HEK293T (cell line): ENCODE data around the gene CDK5RAP3.

ENCODE experiments used
- BHLHE40 ChIP-seq: fragments of 450-650 bp; IDR thresholded peaks from 2 replicates; pipeline ENCODE4 v1.6.1; 2016; ENCODE audit warnings: mild to moderate bottlenecking, moderate library complexity, borderline replicate concordance
- FOXK2 ChIP-seq: fragments of 450-650 bp; IDR thresholded peaks from 2 replicates; pipeline ENCODE4 v1.6.1; 2016; ENCODE audit warnings: mild to moderate bottlenecking
- FOXM1 ChIP-seq: fragments of 450-650 bp; IDR thresholded peaks from 2 replicates; pipeline ENCODE4 v1.6.1; 2017; ENCODE audit warnings: mild to moderate bottlenecking, borderline replicate concordance
- L3MBTL2 ChIP-seq: fragments of 450-650 bp; conservative IDR thresholded peaks from 2 replicates; pipeline ENCODE4 v1.6.1; 2016; ENCODE audit warnings: mild to moderate bottlenecking
- PKNOX1 ChIP-seq: fragments of 450-650 bp; IDR thresholded peaks from 2 replicates; pipeline ENCODE4 v1.6.1; 2016
- SP1 ChIP-seq: fragments of 450-650 bp; IDR thresholded peaks from 2 replicates; pipeline ENCODE4 v1.6.1; 2017

GRCh38 chr17:47961406-47961805 is 9.5 kb upstream of the CDK5RAP3 start:
- no peak for TF ChIP-seq FOXM1
- no peak for TF ChIP-seq BHLHE40
- no peak for TF ChIP-seq SP1
- TF ChIP-seq FOXK2, result no peak
- no peak for TF ChIP-seq L3MBTL2
- no peak for TF ChIP-seq PKNOX1
